NCI-H1417 treated with DMSO at 0.1 percent for 48 hours (cell line): ENCODE data around the gene GAS2L2.
"Not testable (repeated sequence)": the region's sequence is repeated elsewhere in the genome, so short reads cannot be mapped to it uniquely, and the experiment has no call there.

ENCODE experiments used
- DNase-seq: peaks from one replicate; lab custom pipeline; 2025; lab: John Stamatoyannopoulos, UW

Gene GAS2L2

DNA sequence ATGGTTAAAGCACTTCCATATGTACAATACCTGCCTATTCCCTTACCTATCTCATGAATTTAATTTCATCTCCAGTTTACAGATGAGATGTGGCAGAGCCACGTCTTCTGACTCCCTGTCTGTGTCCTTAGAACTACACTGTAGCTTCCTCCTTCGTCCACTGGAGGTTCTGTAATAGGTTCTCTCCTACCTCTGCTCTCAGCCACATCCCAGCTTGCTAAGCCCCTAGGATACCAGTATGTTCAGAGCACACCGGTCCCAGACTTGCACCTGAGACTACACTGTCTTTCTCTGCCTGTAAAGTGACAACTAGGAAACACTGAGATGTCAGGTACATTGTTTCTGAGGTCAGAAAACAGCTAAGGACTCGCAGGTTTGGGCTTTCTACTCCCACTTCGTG lies 25.4 kb downstream of the GAS2L2 start:
- no peak for DNase-seq

DNA sequence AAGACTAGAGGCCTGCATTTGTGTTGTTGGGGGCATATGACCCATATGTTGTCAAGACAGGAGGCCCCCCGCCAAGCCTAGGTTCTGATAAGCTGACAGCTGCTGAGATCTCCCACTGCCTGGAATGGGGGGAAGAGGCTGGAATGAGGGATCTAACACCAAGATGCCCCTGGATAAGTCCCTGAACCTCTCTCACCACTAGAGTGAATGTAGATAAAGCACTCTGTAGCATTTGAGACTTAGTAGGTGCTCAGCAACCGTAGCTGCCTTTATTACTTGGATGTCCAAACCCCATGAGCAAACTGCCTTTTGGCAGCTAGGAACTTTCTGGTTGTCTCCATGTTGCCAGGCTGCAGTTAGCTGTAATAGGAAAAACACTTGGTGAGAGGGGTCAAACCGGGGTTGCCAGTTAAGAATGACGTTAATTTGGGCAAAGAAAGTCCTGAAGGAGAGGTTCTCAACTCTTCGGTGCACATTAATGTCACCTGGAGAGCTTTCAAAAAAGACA lies 26.0 kb downstream of the GAS2L2 start:
- no peak for DNase-seq

DNA sequence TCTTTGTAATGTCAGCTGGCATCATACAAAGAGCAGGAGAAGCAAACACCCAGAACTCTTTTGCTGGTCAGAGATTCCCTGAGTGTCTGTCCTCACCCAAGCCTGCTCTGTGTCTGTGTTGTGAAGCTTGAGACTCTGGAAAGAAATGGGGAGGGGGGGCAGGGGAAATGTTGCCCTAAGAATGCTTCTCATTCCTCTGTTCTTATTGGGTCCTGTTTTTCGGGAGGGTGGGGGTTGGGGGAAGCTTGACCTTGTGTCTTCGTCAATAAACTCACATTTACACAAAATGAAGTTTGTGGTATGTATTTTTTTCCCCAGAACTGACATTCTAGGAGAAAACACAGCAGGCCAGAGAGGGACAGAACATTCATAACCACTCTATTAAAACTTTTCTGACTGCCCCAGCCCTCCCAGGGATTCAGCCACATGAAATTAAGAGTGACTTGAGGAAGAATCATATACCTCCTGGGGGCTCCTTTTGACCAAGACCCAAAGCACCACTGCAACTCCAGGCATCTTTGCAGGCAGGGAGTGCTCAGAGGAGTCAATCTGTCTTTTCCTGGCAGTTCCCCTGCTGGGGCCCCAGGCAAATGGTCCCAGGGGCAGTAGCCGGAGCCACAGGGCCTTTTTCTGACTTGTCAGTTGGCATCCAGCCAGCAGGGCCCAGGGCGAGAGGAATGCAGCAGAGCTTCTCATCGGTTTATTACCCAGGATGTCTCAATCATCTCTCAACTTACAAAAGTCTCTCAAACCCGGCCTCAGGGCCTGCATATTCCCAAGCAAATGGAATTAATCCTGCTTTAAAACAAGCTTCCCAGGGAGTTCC lies 26.7 kb downstream of the GAS2L2 start:
- no peak for DNase-seq

DNA sequence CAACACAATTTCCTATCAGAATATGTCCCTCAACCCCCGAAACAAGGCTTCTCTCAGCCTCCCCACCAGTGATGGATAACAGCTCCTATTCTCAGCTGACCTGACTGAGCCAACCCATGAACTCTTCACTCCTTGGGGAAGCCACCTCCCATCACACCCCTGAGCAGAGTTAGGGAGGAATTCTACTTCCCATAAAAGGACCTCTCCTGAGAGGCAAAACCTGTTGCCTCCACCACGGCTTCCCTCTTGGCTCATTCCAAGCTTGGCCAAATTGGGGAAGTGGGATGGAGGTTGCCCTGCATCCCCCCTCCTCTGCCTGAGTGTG lies 27.3 kb downstream of the GAS2L2 start:
- no peak for DNase-seq

DNA sequence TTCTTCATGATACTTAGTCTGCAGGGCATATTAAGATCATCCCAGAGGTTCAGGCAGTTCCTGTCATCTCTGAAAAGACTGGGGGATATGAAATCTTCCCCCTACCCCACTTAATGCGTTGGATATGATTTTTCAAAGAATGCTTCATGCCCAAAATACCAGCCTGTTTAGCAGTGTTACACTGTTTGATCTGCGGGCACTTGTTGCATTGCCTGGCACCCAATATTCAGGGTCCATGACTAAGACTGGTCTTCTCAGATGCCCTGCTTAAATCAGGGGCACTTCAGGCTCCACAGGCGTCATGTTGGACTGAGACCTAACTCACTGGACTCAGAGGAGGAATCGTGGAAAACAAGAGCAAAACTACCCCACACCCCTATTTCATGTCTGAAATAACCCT lies 28.0 kb downstream of the GAS2L2 start:
- no peak for DNase-seq

DNA sequence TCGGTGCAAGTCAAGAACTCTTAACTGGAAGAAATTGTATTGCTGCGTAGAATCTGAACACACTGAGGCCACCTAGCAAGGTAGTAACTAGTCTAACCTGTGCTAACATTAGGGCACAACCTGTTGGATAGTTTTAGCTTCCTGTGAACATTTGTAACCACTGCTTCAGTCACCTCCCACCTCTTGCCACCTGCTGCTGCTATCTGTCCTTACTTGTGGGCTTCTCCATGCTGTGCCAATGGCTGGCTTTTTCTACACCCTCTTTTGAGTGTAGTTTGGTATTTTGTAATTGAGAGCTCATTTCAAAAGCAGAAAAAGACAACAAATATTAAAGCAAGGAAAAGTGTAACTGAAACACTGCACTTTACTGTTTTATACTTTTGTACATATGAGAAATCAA lies 29.3 kb downstream of the GAS2L2 start:
- DNase-seq = no peak

DNA sequence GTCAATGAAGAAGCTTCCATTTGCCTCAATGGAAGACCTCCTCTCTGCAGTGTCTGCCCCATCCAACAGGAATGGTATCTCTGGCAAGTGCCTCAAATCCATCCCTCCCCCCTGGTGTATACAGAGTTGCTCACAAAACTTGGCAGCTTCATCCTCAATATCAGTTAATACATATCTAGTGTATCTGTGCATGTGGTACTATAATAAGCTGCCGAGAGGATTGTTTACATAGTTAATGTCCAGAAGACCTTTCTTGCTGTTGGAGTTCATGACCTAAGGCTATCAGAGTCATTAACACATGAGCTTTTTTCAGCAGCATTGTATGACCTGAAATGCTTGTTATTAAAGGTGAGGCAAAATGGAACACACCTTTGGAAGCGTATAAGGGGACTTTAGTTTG lies 35.6 kb downstream of the GAS2L2 start:
- no peak for DNase-seq

DNA sequence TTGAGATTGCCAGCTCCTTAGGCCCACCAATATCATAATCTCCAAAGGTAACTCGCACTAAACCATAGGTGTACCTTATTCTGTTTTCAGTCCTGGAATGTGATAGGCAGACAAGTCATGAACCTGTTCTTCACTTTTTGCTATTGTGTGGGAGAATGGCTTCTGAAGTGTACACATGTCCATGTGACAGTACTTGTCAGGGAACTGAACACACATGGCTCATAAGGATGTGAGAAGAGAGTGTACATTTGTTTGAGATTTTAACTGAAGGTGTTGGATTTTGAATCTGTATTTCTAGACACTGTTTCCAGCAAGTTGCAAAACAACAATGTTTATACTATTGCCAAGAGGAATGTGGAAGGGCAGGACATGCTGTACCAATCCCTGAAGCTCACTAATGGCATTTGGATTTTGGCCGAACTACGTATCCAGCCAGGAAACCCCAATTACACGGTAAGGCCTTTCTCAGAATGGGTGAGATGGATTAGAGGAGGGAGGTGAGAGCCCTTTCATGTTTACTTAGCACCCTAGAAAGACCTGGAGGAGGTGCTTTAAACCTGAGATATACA lies 36.1 kb downstream of the GAS2L2 start:
- DNase-seq = no peak

DNA sequence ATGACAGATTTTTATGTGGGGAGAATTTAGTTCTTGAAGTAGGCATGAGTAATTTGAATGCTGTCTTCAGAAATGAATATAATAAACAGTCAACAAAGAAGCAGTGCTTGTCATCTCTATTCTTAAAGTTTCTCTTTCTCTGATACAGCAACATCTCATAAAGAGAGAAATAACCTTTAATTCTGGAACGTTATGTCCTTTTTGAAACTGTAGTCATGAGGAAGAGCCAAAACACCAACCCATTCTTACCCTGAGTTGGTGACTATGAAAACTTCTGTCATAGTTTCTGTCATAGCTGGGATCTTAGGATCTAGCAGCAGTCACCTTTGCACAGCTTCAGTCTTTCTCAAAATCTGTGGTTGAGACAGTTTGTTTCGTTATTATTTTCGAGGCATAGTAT lies 36.9 kb downstream of the GAS2L2 start:
- DNase-seq = no peak

DNA sequence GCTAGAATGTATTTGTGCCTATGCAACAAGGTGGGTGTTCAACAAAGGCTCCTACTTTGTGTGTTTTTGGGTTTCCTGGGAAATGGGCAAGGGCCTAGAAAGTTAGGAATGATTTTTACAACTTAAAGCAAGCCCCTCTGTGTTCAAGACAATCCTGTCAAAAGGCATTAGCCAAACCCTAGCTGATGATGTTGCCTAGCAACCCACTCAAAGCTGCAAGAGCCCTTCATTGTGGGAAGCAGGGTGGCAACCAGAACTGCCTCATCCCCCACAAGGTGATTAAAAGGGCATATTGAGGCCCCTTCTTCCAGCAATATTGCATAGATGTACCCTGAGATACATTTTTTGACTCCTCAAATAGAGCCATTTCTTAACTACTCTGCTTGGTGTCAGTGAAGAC lies 37.6 kb downstream of the GAS2L2 start:
- no peak for DNase-seq

DNA sequence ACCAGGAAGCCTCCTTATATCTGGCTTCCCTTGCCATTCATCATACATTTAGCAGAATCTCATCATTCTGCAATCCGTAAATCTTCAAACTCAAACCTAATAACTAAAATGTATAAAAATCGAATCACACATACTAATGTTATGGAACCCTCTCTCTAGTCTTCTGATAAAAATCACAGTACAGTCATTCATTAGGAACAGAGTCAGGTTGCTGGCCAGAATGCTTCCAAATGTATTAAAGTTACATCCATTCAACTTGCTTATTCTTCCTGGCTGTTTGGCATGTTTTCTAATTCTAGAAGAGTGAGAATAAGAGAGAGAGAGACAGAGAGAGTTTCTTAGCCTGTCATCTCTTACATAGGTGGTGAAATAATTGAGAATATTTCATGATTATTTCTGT lies 38.1 kb downstream of the GAS2L2 start:
- no peak for DNase-seq

DNA sequence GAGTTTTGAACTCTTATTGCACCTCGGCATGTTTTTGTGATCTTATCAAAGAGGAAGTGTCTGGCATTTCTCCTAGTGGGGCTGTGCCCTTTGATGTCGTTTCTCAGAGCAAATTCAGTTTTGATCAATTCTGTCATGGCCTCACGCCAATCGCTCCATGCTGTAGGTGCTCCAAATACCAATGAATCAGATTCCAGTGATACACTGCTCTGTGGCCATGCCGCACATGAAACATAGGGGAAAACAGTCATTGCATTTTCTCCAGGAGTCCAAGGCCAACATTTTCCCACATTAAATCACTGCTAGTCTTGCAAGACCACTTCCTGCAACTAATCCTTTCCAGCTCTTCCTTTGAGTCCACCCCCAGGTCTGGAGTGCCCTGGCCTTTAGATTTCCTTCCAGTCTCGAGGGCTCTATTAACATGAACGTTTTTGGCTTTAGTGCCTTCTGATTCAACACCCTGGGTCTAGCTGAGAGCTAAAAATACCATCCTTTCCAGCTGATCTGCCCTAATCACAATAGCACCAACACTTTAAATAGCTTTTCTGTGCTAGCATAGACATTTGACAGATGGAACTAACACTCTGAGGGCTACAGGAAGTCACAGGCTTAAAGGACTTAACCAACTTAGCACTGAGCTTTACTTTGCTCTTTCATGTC lies 39.8 kb downstream of the GAS2L2 start:
- DNase-seq = no peak

DNA sequence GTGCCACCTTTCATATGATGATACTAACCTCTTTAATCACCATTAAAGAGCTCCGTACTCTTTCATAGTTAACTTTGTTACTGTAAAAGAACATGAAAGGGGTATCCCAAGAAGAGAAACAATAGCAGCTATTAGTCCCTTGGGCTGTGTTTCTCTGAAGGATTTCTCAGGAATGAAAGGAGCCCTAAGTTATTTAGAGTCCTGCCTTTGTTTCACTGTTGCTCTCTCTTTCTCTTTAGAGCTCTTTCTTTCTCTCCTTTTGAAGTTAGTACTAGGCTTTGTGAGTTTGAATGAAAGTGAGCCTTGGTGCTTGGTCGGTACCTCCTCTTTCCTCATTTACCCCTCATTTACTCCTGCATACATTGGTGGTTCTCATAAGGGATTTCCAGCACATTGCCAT lies 42.1 kb downstream of the GAS2L2 start:
- DNase-seq = no peak

DNA sequence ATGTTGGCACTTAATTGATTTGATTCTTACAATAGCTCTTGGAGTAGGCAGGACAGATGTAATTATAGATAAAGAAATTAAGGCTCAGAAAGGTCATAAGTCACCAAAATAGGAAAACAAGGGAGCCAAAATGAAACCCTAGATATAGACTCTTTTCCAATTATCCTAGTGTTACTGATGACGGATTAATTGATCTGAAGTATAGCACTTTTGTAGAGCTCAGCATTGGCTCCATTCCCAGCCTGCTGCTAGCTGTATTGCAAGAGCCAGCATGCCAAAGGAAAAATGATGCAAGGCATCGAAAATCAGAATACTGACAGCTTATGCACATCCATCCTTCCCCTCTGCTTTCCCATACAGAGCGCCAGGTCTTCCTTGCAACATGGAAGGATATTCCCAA lies 43.2 kb downstream of the GAS2L2 start:
- no peak for DNase-seq

DNA sequence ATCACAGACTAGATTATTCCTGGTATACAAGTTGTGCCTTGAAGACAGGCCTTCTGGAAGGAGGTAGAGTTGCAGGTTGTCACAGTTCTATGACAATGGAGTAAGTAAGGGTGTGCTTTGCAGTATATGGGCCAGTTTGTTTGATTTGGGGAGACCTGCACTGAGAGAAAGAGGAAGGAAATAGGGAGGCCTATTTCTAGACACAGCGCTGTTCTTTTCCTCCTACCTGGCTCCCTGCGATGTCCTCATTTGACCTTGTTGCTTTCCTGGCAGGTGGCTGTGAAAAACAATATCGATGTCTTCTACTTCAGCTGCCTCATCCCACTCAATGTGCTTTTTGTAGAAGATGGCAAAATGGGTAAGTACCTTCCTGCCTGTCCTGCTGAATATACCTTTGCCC lies 44.1 kb downstream of the GAS2L2 start:
- no peak for DNase-seq

DNA sequence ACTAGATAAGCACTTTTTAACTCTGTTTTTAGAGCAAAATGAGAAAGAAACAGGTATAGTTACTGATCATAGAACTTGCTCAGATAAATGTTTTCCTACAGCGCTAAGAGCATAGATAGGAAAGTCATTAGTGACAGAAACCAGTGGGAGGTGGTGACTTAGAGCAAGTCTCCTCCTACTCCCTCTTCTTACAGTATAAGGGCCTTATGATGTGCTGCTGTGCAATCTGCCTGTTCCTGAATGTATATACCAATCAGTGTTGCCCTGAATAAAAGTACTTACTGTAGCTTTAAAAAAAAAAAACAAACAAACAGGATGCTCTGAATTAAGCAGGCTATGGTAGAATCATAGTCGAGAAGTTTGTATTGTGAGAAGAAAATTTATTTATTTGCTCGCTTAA lies 44.9 kb downstream of the GAS2L2 start:
- DNase-seq = no peak

DNA sequence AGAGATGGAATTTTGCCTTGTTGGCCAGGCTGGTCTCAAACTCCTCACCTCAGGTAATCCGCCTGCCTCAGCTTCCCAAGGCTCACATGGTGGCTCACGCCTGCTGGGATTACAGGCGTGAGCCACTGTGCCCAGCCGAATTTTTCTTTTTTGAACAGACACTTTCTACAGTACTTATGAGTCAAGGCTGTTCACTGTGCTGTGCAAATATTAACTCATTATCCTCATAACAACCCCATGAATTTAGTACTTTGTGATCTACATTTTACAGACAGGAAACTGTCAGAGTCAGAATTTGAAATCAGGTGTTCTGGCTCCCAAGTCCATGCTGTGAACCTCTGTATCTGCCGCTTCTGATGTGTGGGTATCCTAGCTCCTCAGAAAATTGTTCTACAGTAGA lies 47.3 kb downstream of the GAS2L2 start:
- DNase-seq = no peak

DNA sequence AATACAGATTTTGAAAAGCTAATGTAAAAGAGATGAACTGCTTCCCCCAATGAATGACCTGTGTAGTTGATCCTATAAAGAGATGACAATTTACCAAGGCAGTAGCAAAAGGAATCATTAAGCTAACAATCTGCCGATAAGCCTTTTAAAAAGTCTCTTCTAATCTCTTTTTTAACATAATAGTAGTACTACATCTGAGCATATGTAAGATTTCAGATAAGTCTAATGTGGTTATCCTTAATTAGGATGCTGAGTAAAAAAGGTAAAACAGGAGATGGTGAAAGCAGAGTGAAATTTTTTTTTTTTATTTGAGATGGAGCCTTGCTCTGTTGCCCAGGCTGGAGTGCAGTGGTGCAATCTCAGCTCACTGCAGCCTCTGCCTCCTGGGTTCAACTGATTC lies 47.8 kb downstream of the GAS2L2 start:
- no peak for DNase-seq

DNA sequence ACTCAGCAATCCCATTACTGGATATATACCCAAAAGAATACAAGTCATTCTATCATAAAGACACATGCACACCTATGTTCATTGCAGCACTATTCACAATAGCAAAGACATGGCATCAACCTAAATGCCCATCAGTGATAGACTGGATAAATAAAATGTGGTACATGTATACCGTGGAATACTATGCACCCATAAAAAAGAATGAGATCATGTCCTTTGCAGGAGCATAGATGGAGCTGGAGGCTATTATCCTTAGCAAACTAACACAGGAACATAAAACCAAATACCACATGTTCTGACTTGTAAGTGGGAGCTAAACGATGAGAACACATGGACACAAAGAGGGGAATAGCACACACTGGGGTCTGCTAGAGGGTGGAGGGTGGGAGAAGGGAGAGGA lies 49.7 kb downstream of the GAS2L2 start:
- not testable (repeated sequence) for DNase-seq

DNA sequence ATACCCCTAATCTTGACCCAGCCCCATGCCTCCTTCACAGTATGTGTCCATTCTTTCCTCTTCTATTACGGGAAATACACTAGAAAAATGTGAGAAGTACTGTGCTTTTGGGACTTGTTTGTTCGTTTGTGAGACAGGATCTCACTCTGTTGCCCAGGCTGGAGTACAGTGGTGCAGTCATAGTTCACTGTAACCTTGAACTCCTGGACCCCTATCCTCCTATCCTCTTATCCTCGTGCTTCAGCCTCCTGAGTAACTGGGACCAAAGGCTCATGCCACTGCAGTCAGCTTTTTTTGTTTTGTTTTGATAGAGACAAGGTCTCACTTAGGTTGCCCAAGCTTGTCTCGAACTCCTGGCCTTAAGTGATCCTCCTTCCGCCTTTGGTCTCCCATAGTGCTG lies 51.5 kb downstream of the GAS2L2 start:
- no peak for DNase-seq

DNA sequence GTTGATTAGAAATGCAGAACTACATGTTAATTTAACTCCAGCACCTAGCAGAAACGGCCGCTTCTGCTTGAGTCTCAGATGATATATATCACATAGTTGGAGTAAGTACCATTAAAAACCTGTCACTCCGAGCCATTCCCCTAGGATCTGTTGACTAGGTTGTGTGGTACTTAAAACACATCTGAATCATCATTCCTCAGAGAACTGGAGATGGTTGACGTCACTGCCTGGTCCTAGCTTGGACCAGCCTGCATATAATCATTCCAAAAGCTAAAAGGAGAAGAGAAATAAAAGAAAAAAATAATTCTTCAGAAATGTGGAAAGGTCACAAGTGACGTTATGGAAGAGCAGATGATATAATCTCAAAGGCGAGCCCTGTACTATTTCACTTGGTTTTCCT lies 52.9 kb downstream of the GAS2L2 start:
- no peak for DNase-seq

DNA sequence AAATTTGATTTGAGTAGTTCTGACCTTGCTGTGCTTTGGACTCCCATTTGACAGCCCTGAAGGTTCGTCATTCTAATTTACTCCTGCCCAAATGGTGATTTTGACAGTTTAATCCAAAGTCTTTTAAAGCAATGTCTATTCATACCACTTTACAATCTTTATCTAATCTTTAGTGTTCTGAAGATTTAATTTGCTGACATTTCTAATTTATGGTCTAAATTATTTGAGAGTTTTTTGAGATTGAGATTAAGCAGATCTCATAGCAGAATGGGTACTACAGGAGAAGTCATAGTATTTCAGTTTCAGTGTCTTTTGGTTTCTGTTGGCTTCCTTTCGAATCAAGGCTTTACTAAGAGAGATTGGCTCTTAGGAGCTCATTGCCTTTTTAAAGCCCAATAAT lies 54.2 kb downstream of the GAS2L2 start:
- DNase-seq = no peak

DNA sequence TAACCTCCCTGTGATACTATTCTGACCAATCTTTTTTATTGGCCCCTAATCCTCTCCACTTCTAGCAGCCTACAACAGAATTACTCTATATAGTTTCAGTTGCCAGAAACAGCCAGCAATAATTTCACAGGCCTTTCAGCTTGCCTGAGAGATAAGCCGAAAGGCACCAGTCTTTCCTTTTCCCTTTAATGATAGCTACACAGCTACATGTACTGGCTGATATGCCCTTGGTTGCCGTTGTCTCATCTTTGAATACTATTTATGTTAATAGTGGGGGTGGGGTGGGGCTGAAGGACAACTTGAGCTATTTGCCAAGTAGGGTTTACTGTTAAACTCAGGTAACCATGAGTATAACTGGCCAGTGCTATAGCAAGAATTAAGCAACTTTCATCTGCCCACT lies 57.4 kb downstream of the GAS2L2 start:
- DNase-seq = no peak

DNA sequence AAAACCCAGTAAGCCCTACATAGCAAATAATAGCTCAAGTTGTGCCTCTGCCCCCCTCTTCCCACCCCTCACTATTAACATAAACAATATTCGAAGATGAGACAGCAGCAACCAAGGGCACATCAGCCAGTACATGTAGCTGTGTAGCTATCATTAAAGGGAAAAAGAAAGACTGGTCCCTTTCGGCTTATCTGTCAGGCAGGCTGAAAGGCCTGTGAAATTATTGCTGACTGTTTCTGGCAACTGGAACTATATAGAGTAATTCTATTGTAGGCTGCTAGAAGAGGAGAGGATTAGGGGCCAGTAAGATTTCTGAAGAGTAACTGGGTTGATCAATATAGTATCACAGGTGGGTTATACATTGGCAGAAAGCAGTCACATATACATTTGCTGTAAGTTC lies 58.1 kb downstream of the GAS2L2 start:
- no peak for DNase-seq
